GM06990 (cell line): ENCODE measurements around the gene RAD21L1.

Experiments
- DNase-seq: peaks from one replicate; pipeline ENCODE4 v3.0.0-alpha.2; 2011; ENCODE audit not compliant: insufficient read length; ENCODE audit errors: extremely low read depth
- H3K27me3 ChIP-seq: replicated peaks from 2 replicates; pipeline ENCODE4 v1.6.0; 2011; ENCODE audit warnings: low read length; ENCODE audit not compliant: control insufficient read depth, insufficient read depth
- H3K36me3 ChIP-seq: 2 replicates; pipeline ENCODE4 v1.5.1; 2011; ENCODE audit warnings: low read length; ENCODE audit not compliant: control insufficient read depth, insufficient read depth
- H3K4me3 ChIP-seq: replicated peaks from 2 replicates; pipeline ENCODE4 v1.5.1; 2011; ENCODE audit warnings: low read depth, mild to moderate bottlenecking, control low read depth, low read length
- TF ChIP-seq, protein P1 (sequence below): IDR thresholded peaks from 2 replicates; pipeline ENCODE4 v1.5.1; 2011; ENCODE audit warnings: low read length, control low read depth, mild to moderate bottlenecking, inconsistent platforms; ENCODE audit not compliant: insufficient read depth, poor library complexity, severe bottlenecking

The RAD21L1 gene

DNA sequence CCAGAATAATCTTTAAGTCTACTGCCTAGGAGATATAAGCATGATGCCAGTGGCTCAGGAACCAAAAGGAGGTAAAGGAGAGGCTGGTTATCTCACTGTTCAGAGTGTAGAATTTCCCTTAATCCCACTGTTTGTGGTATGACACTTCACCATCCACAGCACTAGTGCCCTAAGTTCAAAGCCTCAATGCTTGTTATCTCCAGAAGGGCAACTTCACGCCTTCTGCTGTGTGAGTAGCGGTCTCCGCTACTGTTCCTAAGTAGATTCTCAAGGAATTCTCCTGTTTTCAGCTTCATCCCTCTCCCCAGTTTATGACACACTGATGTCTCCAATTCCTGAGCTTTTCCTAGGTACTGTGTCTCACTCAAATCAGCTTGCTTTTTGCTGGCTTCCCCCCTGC lies 26.6 kb downstream of the RAD21L1 start:
- TF ChIP-seq, protein P1, sequence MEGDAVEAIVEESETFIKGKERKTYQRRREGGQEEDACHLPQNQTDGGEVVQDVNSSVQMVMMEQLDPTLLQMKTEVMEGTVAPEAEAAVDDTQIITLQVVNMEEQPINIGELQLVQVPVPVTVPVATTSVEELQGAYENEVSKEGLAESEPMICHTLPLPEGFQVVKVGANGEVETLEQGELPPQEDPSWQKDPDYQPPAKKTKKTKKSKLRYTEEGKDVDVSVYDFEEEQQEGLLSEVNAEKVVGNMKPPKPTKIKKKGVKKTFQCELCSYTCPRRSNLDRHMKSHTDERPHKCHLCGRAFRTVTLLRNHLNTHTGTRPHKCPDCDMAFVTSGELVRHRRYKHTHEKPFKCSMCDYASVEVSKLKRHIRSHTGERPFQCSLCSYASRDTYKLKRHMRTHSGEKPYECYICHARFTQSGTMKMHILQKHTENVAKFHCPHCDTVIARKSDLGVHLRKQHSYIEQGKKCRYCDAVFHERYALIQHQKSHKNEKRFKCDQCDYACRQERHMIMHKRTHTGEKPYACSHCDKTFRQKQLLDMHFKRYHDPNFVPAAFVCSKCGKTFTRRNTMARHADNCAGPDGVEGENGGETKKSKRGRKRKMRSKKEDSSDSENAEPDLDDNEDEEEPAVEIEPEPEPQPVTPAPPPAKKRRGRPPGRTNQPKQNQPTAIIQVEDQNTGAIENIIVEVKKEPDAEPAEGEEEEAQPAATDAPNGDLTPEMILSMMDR = no peak
- no peaks in the 10 kb centered on the region for H3K36me3 ChIP-seq
- no peaks in the 10 kb centered on the region for H3K27me3 ChIP-seq
- H3K4me3 ChIP-seq = no peak overlapping the region
- DNase-seq = no peak

DNA sequence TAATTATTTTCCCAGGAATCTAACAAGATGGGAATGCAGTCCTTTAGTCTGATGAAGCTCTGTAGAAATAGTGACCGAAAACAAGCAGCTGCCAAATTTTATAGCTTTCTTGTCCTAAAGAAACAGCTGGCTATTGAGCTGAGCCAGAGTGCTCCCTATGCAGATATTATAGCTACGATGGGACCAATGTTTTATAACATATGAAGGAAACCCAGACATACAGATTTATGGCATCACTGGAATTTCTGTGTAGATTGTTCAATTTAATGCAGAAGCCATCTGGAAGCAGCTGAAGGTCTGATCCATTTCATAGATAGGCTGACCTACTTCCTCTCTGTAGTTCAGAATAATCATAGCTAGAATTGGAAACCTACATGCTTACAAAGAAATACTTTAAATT lies 28.4 kb downstream of the RAD21L1 start:
- TF ChIP-seq, protein P1 = no peak
- no peak overlapping the region for H3K4me3 ChIP-seq
- no peaks in the 10 kb centered on the region for H3K36me3 ChIP-seq
- DNase-seq = no peak
- no peaks in the 10 kb centered on the region for H3K27me3 ChIP-seq

DNA sequence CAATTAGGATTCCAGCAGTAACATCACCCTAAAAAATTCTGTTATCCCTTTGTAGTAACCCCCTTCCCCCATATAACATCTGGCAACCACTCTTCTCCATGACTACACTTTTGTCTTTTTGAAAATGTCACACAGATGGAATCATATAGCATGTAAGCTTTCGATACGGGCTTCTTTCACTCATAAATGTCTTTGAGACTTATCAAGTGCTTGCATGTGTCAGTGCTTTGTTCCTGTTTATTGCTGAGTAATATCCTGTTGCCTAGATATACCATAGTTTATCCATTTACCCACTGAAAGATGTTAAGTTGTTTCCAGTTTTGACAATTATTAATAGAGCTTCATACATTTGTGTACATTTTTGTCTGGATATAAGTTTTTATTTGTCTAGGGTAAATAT lies 29.8 kb downstream of the RAD21L1 start:
- no peak for DNase-seq
- H3K4me3 ChIP-seq = no peak overlapping the region
- no peaks in the 10 kb centered on the region for H3K36me3 ChIP-seq
- TF ChIP-seq, protein P1 = no peak
- no peaks in the 10 kb centered on the region for H3K27me3 ChIP-seq

DNA sequence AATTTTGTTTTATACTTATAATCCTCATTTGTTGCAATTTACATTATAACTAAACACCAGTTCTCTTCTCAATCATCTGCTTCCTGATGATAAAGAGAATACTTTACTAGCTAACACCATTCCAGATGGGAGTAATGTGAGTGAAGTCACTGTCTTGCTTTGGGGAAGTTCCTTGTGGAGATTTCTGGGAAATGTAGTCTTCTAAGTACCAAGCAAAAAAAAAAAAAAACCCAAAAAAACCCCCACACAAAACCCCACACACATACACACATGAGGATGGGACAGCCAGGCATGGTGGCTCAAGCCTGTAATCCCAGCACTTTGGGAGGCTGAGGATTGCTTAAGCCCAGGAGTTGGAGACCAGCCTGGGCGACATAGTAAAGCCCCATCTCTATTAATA lies 38.0 kb downstream of the RAD21L1 start:
- no peak for DNase-seq
- no peaks in the 10 kb centered on the region for H3K27me3 ChIP-seq
- no peak overlapping the region for H3K4me3 ChIP-seq
- TF ChIP-seq, protein P1 = no peak
- no peaks in the 10 kb centered on the region for H3K36me3 ChIP-seq

DNA sequence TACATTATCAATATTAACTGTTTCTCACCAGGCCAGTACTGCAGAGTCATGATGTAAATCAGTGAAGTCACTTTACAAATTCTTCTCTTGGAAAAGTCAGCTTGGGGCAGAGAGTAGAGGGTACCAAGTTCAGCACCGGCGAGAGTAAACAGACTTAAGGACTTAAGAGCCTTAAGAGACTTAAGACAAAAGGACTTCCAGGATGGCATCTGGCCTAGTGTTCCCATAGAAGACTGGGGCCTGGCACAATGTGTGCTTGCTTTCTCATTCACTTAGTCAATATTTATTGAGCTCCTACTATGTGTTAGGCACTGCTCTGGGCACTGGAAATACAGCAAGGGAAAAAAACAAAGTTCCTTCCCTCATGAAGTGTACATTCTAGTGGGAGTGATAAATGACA lies 38.9 kb downstream of the RAD21L1 start:
- H3K36me3 ChIP-seq = no peaks in the 10 kb centered on the region
- no peaks in the 10 kb centered on the region for H3K27me3 ChIP-seq
- no peak overlapping the region for H3K4me3 ChIP-seq
- TF ChIP-seq, protein P1 = no peak
- DNase-seq = no peak

DNA sequence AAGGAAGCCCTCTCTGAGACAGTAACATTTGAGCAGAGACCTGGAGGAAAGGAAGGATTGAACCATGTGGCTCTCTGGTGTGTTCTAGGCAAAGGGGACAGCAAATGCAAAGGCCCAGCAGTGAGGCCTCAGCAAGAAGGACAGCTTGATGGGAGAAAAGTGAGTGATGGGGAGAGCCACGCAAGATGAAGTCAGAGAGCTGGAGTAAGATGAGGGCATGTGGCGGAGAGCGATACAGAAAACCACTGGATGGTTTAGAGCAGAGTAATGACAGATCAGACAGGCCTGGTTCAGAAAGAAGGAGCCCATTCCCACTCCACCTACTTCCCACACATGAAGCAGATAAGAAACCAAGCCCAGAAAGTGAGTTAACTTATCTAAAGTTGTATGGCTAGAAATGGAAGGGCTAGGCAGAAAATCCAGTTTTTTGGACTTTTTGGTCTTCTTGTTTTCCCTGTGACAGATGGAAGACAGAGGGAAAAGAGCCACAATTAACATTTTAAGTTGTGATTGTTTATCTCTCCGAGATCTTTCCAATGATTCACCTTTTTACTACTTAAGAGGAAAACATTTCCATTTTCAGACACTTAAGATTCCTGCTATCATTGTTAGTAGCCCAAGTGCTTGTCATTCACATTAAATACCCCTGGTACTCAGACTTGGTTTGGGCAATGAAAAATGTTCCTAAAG lies 39.5 kb downstream of the RAD21L1 start:
- Histone ChIP-seq H3K36me3 (no peaks in the 10 kb centered on the region), H3K4me3 (peak overlapping the region; percentile 68), H3K27me3 (no peaks in the 10 kb centered on the region)
- DNase-seq = no peak
- TF ChIP-seq, protein P1 = no peak
